HG03103 (cell line): Measurements from ENCODE around the gene CISTR.
"Not testable (repeated sequence)": the region's sequence is repeated elsewhere in the genome, so short reads cannot be mapped to it uniquely, and the experiment has no call there.

ENCODE experiments used
- ATAC-seq: cut with Tn5 transposase; IDR thresholded peaks from one replicate; pipeline ENCODE4 v1.9.1; 2021; ENCODE audit warnings: low read depth; ENCODE audit not compliant: unreplicated experiment

CISTR gene

GRCh38 chr12:53751336-53752191, at the start of gene CISTR:
Gene CISTR (minus strand): TSS chr12:53751979.
- peak; percentile 32 for ATAC-seq

- ATAC-seq = no peak
Measured at GRCh38 chr12:53798575-53798974, 46.8 kb upstream of the CISTR start.

GRCh38 chr12:53795927-53796326, 44.1 kb upstream of the CISTR start:
- no peak for ATAC-seq

- no peak for ATAC-seq
Measured at GRCh38 chr12:53793221-53793620, 41.4 kb upstream of the CISTR start.

GRCh38 chr12:53791735-53792326, 40.1 kb upstream of the CISTR start:
- ATAC-seq = no peak

GRCh38 chr12:53789570-53789969, 37.8 kb upstream of the CISTR start:
- ATAC-seq = no peak

GRCh38 chr12:53788892-53789291, 37.1 kb upstream of the CISTR start:
- no peak for ATAC-seq

- no peak for ATAC-seq
Measured at GRCh38 chr12:53786411-53786810, 34.6 kb upstream of the CISTR start.

GRCh38 chr12:53785161-53785560, 33.4 kb upstream of the CISTR start:
- ATAC-seq = no peak

GRCh38 chr12:53782093-53782703, 30.4 kb upstream of the CISTR start:
- ATAC-seq = no peak

GRCh38 chr12:53781228-53781801, 29.5 kb upstream of the CISTR start:
- ATAC-seq = no peak

- ATAC-seq = no peak
Measured at GRCh38 chr12:53780323-53780722, 28.5 kb upstream of the CISTR start.

- not testable (repeated sequence) for ATAC-seq
Measured at GRCh38 chr12:53779679-53780078, 27.9 kb upstream of the CISTR start.

GRCh38 chr12:53777936-53778644, 26.3 kb upstream of the CISTR start:
- no peak for ATAC-seq

GRCh38 chr12:53777412-53777811, 25.6 kb upstream of the CISTR start:
- ATAC-seq = no peak

GRCh38 chr12:53776872-53777271, 25.1 kb upstream of the CISTR start:
- no peak for ATAC-seq

GRCh38 chr12:53775478-53776145, 23.8 kb upstream of the CISTR start:
- no peak for ATAC-seq

GRCh38 chr12:53770281-53770680, 18.5 kb upstream of the CISTR start:
- no peak for ATAC-seq

- no peak for ATAC-seq
Measured at GRCh38 chr12:53768976-53769375, 17.2 kb upstream of the CISTR start.

GRCh38 chr12:53766881-53767280, 15.1 kb upstream of the CISTR start:
- no peak for ATAC-seq
